Liver (tissue), 9 donors: Measurements from ENCODE around the gene AFMID. TPM values are rescaled to one million over a fixed set of nuclear protein-coding genes. Genes with fewer than 3 reads are reported as not detected.
A peak's percentile ranks its signal among the peaks of the same experiment; 100 is the strongest.

Experiments
- DNase-seq: peaks from one replicate; pipeline ENCODE4 v3.0.0-alpha.2; 2017; ENCODE audit warnings: low spot score
- H3K27ac ChIP-seq, 2 donors: one replicate each; pipeline ENCODE4 v1.7.0; 2013; ENCODE audit warnings: inconsistent platforms in 2 of 2, low read length in 2 of 2, control low read depth in 1 of 2, low read depth in 1 of 2, mild to moderate bottlenecking in 1 of 2
- H3K27me3 ChIP-seq, 4 donors: one replicate each; pipeline versions ENCODE4 v1.6.1 to v1.7.0; 2013; ENCODE audit warnings: low read length in 3 of 4, inconsistent platforms in 1 of 4, mild to moderate bottlenecking in 1 of 4, moderate library complexity in 1 of 4; ENCODE audit not compliant: control insufficient read depth in 4 of 4, insufficient read depth in 4 of 4
- H3K36me3 ChIP-seq, 4 donors: one replicate each; pipeline versions ENCODE4 v1.6.1 to v1.7.0; 2013; ENCODE audit warnings: low read length in 3 of 4, mild to moderate bottlenecking in 3 of 4, low read depth in 1 of 4, moderate library complexity in 1 of 4; ENCODE audit not compliant: control insufficient read depth in 4 of 4, insufficient read depth in 3 of 4
- H3K4me1 ChIP-seq, 4 donors: one replicate each; pipeline versions ENCODE4 v1.6.1 to v1.7.0; 2013; ENCODE audit warnings: low read length in 3 of 4, mild to moderate bottlenecking in 3 of 4, moderate library complexity in 1 of 4; ENCODE audit not compliant: control insufficient read depth in 4 of 4, insufficient read depth in 4 of 4
- H3K4me3 ChIP-seq, 3 donors: one replicate each; pipeline versions ENCODE4 v1.6.1 to v1.7.0; 2013; ENCODE audit warnings: low read length in 3 of 3, control low read depth in 1 of 3, low read depth in 1 of 3, mild to moderate bottlenecking in 1 of 3
- H3K9ac ChIP-seq, 2 donors: one replicate each; pipeline ENCODE4 v1.7.0; 2013; ENCODE audit warnings: low read length in 2 of 2, mild to moderate bottlenecking in 2 of 2, moderate library complexity in 2 of 2, control low read depth in 1 of 2, low read depth in 1 of 2
- H3K9me3 ChIP-seq, 4 donors: one replicate each; pipeline versions ENCODE4 v1.6.1 to v1.7.0; 2013; ENCODE audit warnings: low read length in 3 of 4; ENCODE audit not compliant: control insufficient read depth in 4 of 4
- EGR1 ChIP-seq, 2 donors: IDR thresholded peaks; 2 replicates each; pipeline ENCODE4 v1.6.1; 2016 to 2018; ENCODE audit warnings: antibody characterized with exemption in 2 of 2, low read depth in 2 of 2
- FOXA1 ChIP-seq: IDR thresholded peaks from 2 replicates; pipeline ENCODE4 v1.6.1; 2016; ENCODE audit warnings: antibody characterized with exemption
- FOXA2 ChIP-seq: IDR thresholded peaks from 2 replicates; pipeline ENCODE4 v1.6.1; 2016; ENCODE audit warnings: antibody characterized with exemption
- GABPA ChIP-seq, 2 donors: IDR thresholded peaks in 1 of 2; conservative IDR thresholded peaks in 1 of 2; 2 replicates each; pipeline ENCODE4 v1.6.1; 2016; ENCODE audit warnings: antibody characterized with exemption in 2 of 2, mild to moderate bottlenecking in 1 of 2, moderate library complexity in 1 of 2
- HNF4A ChIP-seq, 2 donors: conservative IDR thresholded peaks; 2 replicates each; pipeline ENCODE4 v1.6.1; 2016; ENCODE audit warnings: antibody characterized with exemption in 2 of 2, mild to moderate bottlenecking in 2 of 2
- HNF4G ChIP-seq: IDR thresholded peaks from 2 replicates; pipeline ENCODE4 v1.6.1; 2016; ENCODE audit warnings: antibody characterized with exemption
- JUND ChIP-seq, 2 donors: IDR thresholded peaks; 2 replicates each; pipeline ENCODE4 v1.6.1; 2016; ENCODE audit warnings: antibody characterized with exemption in 2 of 2
- MAX ChIP-seq: IDR thresholded peaks from 2 replicates; pipeline ENCODE4 v1.6.1; 2016; ENCODE audit warnings: antibody characterized with exemption
- NR2F2 ChIP-seq: IDR thresholded peaks from 2 replicates; pipeline ENCODE4 v1.6.1; 2016; ENCODE audit warnings: antibody characterized with exemption
- RAD21 ChIP-seq, 2 donors: IDR thresholded peaks; 2 replicates each; pipeline ENCODE4 v1.6.1; 2016; ENCODE audit warnings: antibody characterized with exemption in 2 of 2, mild to moderate bottlenecking in 2 of 2
- REST ChIP-seq: IDR thresholded peaks from 2 replicates; pipeline ENCODE4 v1.6.1; 2016; ENCODE audit warnings: antibody characterized with exemption, mild to moderate bottlenecking
- RXRA ChIP-seq, 2 donors: IDR thresholded peaks; 2 replicates each; pipeline ENCODE4 v1.6.1; 2017 to 2018; ENCODE audit warnings: antibody characterized with exemption in 2 of 2, mild to moderate bottlenecking in 1 of 2
- SP1 ChIP-seq: IDR thresholded peaks from 2 replicates; pipeline ENCODE4 v1.6.1; 2018; ENCODE audit warnings: antibody characterized with exemption, mild to moderate bottlenecking
- TAF1 ChIP-seq: conservative IDR thresholded peaks from 2 replicates; pipeline ENCODE4 v1.6.1; 2016; ENCODE audit warnings: antibody characterized with exemption, mild to moderate bottlenecking
- YY1 ChIP-seq: IDR thresholded peaks from 2 replicates; pipeline ENCODE4 v1.6.1; 2016; ENCODE audit warnings: antibody characterized with exemption, mild to moderate bottlenecking
- ZBTB33 ChIP-seq: IDR thresholded peaks from 2 replicates; pipeline ENCODE4 v1.6.1; 2016; ENCODE audit warnings: antibody characterized with exemption
- WGBS: extraction: QIAGEN DNeasy Blood & Tissue Kit; methylation state at CpG from one replicate; pipeline ENCODE4 v1.1.7; 2013; 5-methylcytosine and 5-hydroxymethylcytosine counted together
- polyA plus RNA-seq, 2 donors: library from polyadenylated mRNA; stranded (reverse) in 1 of 2; unstranded in 1 of 2; fragments of 200-250 nt in 1 of 2; fragments of >200 nt in 1 of 2; fragmentation: Nextera tagmentation in 1 of 2; extraction: Ambion mirVana in 1 of 2; gene quantifications; one replicate each; pipeline versions ENCODE4 v1.2.1 to v1.2.3, GENCODE V29; 2013 to 2015
- total RNA-seq, 2 donors: library from RNA; depleted of rRNA; stranded (reverse); fragments of >200 nt; gene quantifications; one replicate each; pipeline ENCODE4 v1.2.3, GENCODE V29; 2014
- TF ChIP-seq, protein P1 (sequence below): fragments of 150-350 bp; IDR thresholded peaks from 2 replicates; pipeline ENCODE4 v1.5.1; 2017; ENCODE audit warnings: improper control_type of control experiment, low read depth, low read length; ENCODE audit not compliant: missing input control
- donor health status: healthy.
- donor health status: healthy.
- donor health status: healthy.
- donor health status: healthy.
- donor health status: healthy.

Gene AFMID
- total and polyA plus RNA-seq, 4 donors: 73.4 to 201 (median 138) TPM

DNA sequence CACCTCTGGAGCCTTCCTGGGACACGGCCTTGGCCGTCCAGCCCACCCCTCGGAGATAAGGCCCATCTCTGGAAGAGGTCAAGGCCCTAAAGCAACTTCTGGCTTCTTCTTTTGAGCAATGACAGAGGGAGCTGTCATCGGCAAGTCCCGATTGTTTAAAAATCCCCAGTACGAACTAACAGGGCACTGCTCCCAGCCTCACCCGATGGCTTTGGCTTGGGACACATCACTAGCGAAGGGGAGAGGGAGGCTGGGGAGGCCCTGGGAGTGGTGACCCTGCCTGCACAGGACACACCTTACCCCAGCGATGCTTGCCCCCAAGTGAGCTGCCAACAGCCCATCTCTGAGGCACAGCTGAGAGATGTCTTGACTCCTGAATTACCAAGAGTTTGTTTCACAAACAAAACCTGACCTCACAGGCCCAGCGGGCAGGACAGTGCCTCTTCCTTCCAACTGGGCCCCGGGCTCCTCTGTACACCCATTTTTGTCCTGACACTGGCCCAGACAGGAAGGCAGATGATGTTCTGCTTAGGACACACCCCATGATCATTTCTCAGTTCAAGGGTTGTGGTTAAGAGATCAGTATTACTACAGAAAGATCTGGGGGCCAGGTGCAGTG is 14.0 kb upstream of the AFMID start:
- Histone ChIP-seq H3K36me3 (peaks cover 0 to 21% (median 4%) of the 10 kb centered on the region in 4 donors), H3K9me3 (no peaks in the 10 kb centered on the region), H3K4me1 (peaks cover 23 to 55% (median 43%) of the 10 kb centered on the region in 4 donors), H3K27me3 (no peaks in the 10 kb centered on the region), H3K4me3 (no peak overlapping the region), H3K27ac (peak overlapping the region; percentile 69 to 76), H3K9ac (no peak overlapping the region)
- WGBS: 70% methylated on average over 11 of the region's 11 CpGs
- DNase-seq: no peak
- no peak for TF ChIP-seq RAD21 (IDR thresholded peaks at IDR 0.05)
- peak; percentile 90 for TF ChIP-seq NR2F2
- TF ChIP-seq REST: no peak
- peak in 1 of 2 donors; percentile 55 for TF ChIP-seq RXRA (IDR thresholded peaks at IDR 0.05)
- TF ChIP-seq GABPA (IDR thresholded peaks at IDR 0.05 in 1 of 2, conservative IDR thresholded peaks at IDR 0.05 in 1 of 2): no peak
- no peak for TF ChIP-seq JUND (IDR thresholded peaks at IDR 0.05)
- TF ChIP-seq EGR1 (IDR thresholded peaks at IDR 0.05; ENCODE audit: low read depth in 2 of 2): no peak
- TF ChIP-seq FOXA2: no peak
- no peak for TF ChIP-seq ZBTB33
- no peak for TF ChIP-seq SP1
- TF ChIP-seq, protein P1, sequence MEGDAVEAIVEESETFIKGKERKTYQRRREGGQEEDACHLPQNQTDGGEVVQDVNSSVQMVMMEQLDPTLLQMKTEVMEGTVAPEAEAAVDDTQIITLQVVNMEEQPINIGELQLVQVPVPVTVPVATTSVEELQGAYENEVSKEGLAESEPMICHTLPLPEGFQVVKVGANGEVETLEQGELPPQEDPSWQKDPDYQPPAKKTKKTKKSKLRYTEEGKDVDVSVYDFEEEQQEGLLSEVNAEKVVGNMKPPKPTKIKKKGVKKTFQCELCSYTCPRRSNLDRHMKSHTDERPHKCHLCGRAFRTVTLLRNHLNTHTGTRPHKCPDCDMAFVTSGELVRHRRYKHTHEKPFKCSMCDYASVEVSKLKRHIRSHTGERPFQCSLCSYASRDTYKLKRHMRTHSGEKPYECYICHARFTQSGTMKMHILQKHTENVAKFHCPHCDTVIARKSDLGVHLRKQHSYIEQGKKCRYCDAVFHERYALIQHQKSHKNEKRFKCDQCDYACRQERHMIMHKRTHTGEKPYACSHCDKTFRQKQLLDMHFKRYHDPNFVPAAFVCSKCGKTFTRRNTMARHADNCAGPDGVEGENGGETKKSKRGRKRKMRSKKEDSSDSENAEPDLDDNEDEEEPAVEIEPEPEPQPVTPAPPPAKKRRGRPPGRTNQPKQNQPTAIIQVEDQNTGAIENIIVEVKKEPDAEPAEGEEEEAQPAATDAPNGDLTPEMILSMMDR: no peak
- no peak for TF ChIP-seq YY1
- TF ChIP-seq HNF4G: no peak

GRCh38 chr17:78174346-78174869 is 12.8 kb upstream of the AFMID start:
- WGBS: 18% methylated on average over 15 of the region's 15 CpGs
- DNase-seq: no peak
- H3K36me3 ChIP-seq: peaks cover 0 to 21% (median 4%) of the 10 kb centered on the region in 4 donors
- peak overlapping the region; percentile 7 to 49 (median 31) for H3K4me3 ChIP-seq
- no peak overlapping the region for H3K9ac ChIP-seq
- H3K9me3 ChIP-seq: no peaks in the 10 kb centered on the region
- peaks cover 20 to 51% (median 39%) of the 10 kb centered on the region in 4 donors for H3K4me1 ChIP-seq
- H3K27ac ChIP-seq: peak overlapping the region; percentile 69 to 76
- no peaks in the 10 kb centered on the region for H3K27me3 ChIP-seq
- peak in 1 of 2 donors; percentile 74 for TF ChIP-seq RXRA (IDR thresholded peaks at IDR 0.05)
- peak; percentile 64 for TF ChIP-seq TAF1
- peak; percentile 83 for TF ChIP-seq MAX
- TF ChIP-seq, protein P1: peak; percentile 88
- TF ChIP-seq GABPA (IDR thresholded peaks at IDR 0.05 in 1 of 2, conservative IDR thresholded peaks at IDR 0.05 in 1 of 2): peak in 1 of 2 donors; percentile 10
- no peak for TF ChIP-seq NR2F2
- no peak for TF ChIP-seq YY1
- TF ChIP-seq JUND (IDR thresholded peaks at IDR 0.05): peak in 1 of 2 donors; percentile 0
- TF ChIP-seq RAD21 (IDR thresholded peaks at IDR 0.05): peak; percentile 73 to 85
- TF ChIP-seq HNF4A (conservative IDR thresholded peaks at IDR 0.05): peak in 1 of 2 donors; percentile 37
- no peak for TF ChIP-seq ZBTB33
- TF ChIP-seq FOXA2: no peak
- TF ChIP-seq SP1: peak; percentile 65
- TF ChIP-seq HNF4G: no peak
- peak in 1 of 2 donors; percentile 42 for TF ChIP-seq EGR1 (IDR thresholded peaks at IDR 0.05; ENCODE audit: low read depth in 2 of 2)
- TF ChIP-seq FOXA1: no peak
